HFFc6 (cell line): Measurements from ENCODE around the gene GRB10. TPM values are rescaled to one million over a fixed set of nuclear protein-coding genes. Genes with fewer than 3 reads are reported as not detected.

ENCODE experiments used
- DNase-seq: peaks from one replicate; pipeline ENCODE4 v3.0.0-alpha.2; 2018
- H3K27ac Mint-ChIP-seq: 2 replicates; pipeline ENCODE4 v1.8.0; 2020; ENCODE audit warnings: mild to moderate bottlenecking, mixed read lengths
- H3K27me3 Mint-ChIP-seq: 2 replicates; pipeline ENCODE4 v1.8.0; 2021; ENCODE audit warnings: mild to moderate bottlenecking, moderate library complexity, mixed read lengths; ENCODE audit not compliant: insufficient read depth
- H3K36me3 Mint-ChIP-seq: 2 replicates; pipeline ENCODE4 v1.8.0; 2021; ENCODE audit warnings: low read depth, mixed read lengths
- H3K4me1 Mint-ChIP-seq: 2 replicates; pipeline ENCODE4 v1.8.0; 2020; ENCODE audit warnings: low read depth, mixed read lengths
- H3K4me3 Mint-ChIP-seq: 2 replicates; pipeline ENCODE4 v1.8.0; 2020; ENCODE audit warnings: mild to moderate bottlenecking, moderate library complexity, mixed read lengths
- H3K9me3 Mint-ChIP-seq: 2 replicates; pipeline ENCODE4 v1.8.0; 2020; ENCODE audit warnings: mild to moderate bottlenecking, mixed read lengths
- total RNA-seq, 6 experiments: library from RNA; stranded (reverse); fragmentation: NEBNext Ultra II Directional; extraction: Animal tissue kit (Norgen Biotek cat#: 25700); gene quantifications; 2 replicates in 1 of 6; 3 replicates in 5 of 6; pipeline ENCODE4 v1.2.3, GENCODE V29; 2021
- TF ChIP-seq, protein P1 (sequence below): fragments of 200-600 bp; sonication (generic); IDR thresholded peaks from 2 replicates; pipeline ENCODE4 v1.5.0; 2021; ENCODE audit warnings: antibody characterized with exemption, mild to moderate bottlenecking

GRB10 gene
- total RNA-seq, 6 experiments from 2014 or later = 13.6 to 17.8 (median 14.8) TPM

DNA sequence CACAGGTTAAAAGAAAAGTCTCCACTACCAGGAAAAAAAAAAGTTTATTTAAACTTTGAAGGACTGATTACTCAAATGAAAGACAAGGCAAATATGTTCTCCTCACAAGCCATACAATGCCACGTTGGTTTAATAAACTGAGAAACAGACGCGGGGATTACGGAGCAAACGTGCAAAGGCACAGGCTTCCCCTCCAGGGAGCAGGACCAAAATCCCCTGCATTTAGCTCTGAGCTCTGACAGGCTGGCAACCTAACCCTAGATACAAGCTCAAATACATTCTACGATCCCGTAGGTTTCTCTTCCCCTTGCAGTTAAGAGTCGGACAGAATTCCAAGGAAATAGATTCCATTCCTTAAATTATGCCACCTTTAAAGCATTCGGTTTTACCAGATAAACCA, 7.7 kb upstream of the GRB10 start:
- DNase-seq = no peak
- Mint-ChIP-seq H3K36me3 (peaks cover 9% of the 10 kb centered on the region), H3K27me3 (peaks cover 2% of the 10 kb centered on the region), H3K27ac (no peak overlapping the region), H3K4me1 (peaks cover 21% of the 10 kb centered on the region), H3K4me3 (no peak overlapping the region), H3K9me3 (peaks cover 4% of the 10 kb centered on the region; the same call in 1 of the 2 replicates)
- TF ChIP-seq, protein P1, sequence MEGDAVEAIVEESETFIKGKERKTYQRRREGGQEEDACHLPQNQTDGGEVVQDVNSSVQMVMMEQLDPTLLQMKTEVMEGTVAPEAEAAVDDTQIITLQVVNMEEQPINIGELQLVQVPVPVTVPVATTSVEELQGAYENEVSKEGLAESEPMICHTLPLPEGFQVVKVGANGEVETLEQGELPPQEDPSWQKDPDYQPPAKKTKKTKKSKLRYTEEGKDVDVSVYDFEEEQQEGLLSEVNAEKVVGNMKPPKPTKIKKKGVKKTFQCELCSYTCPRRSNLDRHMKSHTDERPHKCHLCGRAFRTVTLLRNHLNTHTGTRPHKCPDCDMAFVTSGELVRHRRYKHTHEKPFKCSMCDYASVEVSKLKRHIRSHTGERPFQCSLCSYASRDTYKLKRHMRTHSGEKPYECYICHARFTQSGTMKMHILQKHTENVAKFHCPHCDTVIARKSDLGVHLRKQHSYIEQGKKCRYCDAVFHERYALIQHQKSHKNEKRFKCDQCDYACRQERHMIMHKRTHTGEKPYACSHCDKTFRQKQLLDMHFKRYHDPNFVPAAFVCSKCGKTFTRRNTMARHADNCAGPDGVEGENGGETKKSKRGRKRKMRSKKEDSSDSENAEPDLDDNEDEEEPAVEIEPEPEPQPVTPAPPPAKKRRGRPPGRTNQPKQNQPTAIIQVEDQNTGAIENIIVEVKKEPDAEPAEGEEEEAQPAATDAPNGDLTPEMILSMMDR = no peak

DNA sequence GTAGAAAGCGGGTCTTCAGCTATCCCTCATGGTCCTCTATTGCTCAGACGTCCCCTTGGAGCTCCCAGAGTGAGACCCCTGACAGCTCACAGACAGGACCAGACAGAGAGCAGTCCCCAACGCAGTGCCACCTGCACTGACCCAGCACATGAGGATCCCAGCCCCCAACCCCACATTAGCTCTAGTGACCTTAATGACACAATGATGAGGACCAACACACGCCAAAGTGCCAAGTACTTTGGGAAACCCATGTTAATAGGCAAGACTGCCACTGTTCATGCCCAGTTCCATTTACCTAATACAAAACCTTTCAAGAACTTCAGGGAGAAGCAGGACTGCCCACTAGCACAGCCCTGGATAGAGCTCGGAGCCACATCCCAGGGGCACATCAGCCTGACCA, 5.7 kb upstream of the GRB10 start:
- Mint-ChIP-seq H3K27ac (no peak overlapping the region), H3K27me3 (peaks cover 2% of the 10 kb centered on the region), H3K36me3 (peaks cover 9% of the 10 kb centered on the region), H3K4me1 (peaks cover 28% of the 10 kb centered on the region), H3K4me3 (no peak overlapping the region), H3K9me3 (peaks cover 4% of the 10 kb centered on the region; the same call in 1 of the 2 replicates)
- TF ChIP-seq, protein P1 = no peak
- no peak for DNase-seq

DNA sequence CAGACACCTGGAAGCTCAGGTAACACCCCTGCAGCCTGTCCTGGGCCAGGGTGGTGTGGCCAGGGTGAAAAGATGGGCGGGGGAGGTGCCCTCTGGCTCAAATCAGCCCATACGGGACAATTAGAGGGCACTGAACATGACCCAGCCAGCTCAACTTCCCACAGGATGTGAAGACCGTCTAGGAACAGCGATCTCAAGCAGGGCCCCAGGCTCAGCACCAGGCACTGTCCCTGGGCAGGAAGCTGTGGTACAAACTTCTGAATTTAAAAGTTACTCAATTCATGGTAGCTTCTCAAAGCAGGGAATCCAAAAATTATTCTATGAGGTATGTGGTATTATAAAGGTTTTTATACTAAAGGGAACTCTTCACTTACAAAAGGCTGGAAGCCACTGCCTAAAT, 5.1 kb upstream of the GRB10 start:
- H3K27me3 Mint-ChIP-seq = peaks cover 2% of the 10 kb centered on the region
- peaks cover 31% of the 10 kb centered on the region for H3K4me1 Mint-ChIP-seq
- peaks cover 4% of the 10 kb centered on the region; the same call in 1 of the 2 replicates for H3K9me3 Mint-ChIP-seq
- TF ChIP-seq, protein P1 = no peak
- DNase-seq = no peak
- H3K27ac Mint-ChIP-seq = no peak overlapping the region
- peaks cover 9% of the 10 kb centered on the region for H3K36me3 Mint-ChIP-seq
- no peak overlapping the region for H3K4me3 Mint-ChIP-seq

DNA sequence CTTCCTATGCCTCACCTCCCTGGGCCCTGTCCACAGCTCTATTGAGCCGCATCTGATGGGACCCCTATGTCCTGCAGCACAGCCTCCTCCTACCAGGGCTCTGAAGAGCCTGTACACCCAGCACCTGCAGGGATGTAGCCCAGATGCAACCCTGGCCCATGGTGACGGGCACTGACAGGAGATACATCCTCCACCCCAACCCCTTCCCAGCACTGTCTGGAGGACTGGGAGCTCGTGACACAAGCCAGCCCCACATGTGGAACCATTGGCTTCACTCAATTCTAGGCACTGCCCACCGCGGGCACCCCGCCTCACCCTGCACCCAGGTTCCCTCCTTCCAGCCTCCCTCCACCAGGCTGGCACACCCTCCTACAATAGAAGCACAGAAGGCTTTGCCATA, 2.6 kb upstream of the GRB10 start:
- peaks cover 11% of the 10 kb centered on the region; the same call in 1 of the 2 replicates for H3K4me1 Mint-ChIP-seq
- TF ChIP-seq, protein P1 = no peak
- H3K27me3 Mint-ChIP-seq = peaks cover 2% of the 10 kb centered on the region
- no peak overlapping the region for H3K27ac Mint-ChIP-seq
- H3K9me3 Mint-ChIP-seq = peaks cover 4% of the 10 kb centered on the region; the same call in 1 of the 2 replicates
- H3K36me3 Mint-ChIP-seq = peaks cover 9% of the 10 kb centered on the region
- no peak for DNase-seq
- H3K4me3 Mint-ChIP-seq = no peak overlapping the region

DNA sequence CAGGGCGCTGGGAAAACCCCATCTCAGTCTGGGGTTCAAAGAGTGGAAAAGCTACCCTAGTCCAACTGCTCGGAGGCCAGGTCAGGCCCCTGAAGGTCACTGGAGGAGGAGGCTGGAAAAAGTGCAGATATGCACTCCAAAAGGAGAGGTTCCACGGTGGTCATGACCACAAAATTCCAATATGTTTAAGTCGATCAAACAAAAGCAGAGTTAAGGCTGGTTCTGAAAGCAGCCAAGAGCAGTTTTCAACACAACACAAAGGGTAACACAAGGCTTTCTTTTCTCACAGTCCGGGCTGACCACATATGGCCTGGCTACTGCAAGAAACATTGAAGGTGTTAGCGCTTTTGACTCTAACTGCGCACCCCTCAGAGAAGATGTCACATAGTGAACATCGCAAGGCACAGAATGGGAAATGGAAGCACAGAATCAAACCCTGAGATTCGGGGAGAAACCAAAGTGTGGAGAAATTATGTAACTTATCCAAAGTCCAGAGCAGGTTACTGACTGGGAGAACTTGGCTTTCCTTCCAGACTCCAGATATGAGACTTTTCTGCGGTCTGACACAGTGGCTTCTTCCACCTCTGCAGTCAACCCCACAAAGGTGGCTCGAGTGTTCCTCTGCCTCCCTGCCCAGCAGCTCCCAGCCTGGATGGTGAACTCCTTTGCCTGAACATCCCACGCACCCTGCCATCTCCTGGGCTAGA, 1.3 kb upstream of the GRB10 start:
- H3K27ac Mint-ChIP-seq = no peak overlapping the region
- H3K9me3 Mint-ChIP-seq = peaks cover 2% of the 10 kb centered on the region; the same call in 1 of the 2 replicates
- 0 out of 2 replicates have a peak, but pooled peaks cover 10% of the 10 kb centered on the region for H3K4me1 Mint-ChIP-seq
- TF ChIP-seq, protein P1 = no peak
- H3K4me3 Mint-ChIP-seq = no peak overlapping the region
- peaks cover 2% of the 10 kb centered on the region for H3K27me3 Mint-ChIP-seq
- no peak for DNase-seq
- peaks cover 2% of the 10 kb centered on the region; the same call in 1 of the 2 replicates for H3K36me3 Mint-ChIP-seq
